Epithelial cell of proximal tubule (primary cell): ENCODE results near the gene SERPINB5. TPM values are rescaled to one million over a fixed set of nuclear protein-coding genes. Genes with fewer than 3 reads are reported as not detected.
"Not testable (repeated sequence)": the region's sequence is repeated elsewhere in the genome, so short reads cannot be mapped to it uniquely, and the experiment has no call there.

ENCODE experiments used
- DNase-seq: peaks from one replicate; pipeline ENCODE4 v3.0.0-alpha.2; 2011; ENCODE audit warnings: low read depth
- H3K4me3 ChIP-seq: 2 replicates; pipeline ENCODE4 v1.5.1; 2011; ENCODE audit warnings: low read depth, mild to moderate bottlenecking, low read length
- total RNA-seq: library from RNA; depleted of rRNA; stranded (reverse); fragments of >200 nt; gene quantifications from 2 replicates; pipeline ENCODE4 v1.2.3, GENCODE V29; 2015
- TF ChIP-seq, protein P1 (sequence below): conservative IDR thresholded peaks from 2 replicates; pipeline ENCODE4 v1.5.1; 2012; ENCODE audit warnings: low read depth, mild to moderate bottlenecking, low read length

SERPINB5 gene
- total RNA-seq, 1 donor from 2014 or later: 0.17 TPM

DNA sequence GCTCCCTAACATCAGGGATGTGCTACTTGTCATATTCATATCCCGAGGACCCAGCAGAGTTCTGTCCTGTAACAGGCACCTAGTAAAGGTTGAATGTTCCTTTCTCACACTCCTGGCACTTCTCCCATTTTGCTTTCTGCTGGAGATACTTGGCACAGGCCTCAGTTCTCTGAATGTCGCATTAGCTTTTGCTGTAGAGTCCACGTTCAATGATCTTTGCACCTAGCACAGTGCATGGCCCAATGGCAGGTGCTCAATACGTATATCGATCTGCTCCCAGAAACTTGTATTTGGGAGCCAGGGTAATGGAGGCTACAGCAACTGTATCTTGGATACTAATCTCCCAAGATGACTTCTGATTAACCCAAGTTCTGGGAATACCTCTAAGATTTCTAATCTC, 29.7 kb upstream of the SERPINB5 start:
- no peak for DNase-seq
- TF ChIP-seq, protein P1, sequence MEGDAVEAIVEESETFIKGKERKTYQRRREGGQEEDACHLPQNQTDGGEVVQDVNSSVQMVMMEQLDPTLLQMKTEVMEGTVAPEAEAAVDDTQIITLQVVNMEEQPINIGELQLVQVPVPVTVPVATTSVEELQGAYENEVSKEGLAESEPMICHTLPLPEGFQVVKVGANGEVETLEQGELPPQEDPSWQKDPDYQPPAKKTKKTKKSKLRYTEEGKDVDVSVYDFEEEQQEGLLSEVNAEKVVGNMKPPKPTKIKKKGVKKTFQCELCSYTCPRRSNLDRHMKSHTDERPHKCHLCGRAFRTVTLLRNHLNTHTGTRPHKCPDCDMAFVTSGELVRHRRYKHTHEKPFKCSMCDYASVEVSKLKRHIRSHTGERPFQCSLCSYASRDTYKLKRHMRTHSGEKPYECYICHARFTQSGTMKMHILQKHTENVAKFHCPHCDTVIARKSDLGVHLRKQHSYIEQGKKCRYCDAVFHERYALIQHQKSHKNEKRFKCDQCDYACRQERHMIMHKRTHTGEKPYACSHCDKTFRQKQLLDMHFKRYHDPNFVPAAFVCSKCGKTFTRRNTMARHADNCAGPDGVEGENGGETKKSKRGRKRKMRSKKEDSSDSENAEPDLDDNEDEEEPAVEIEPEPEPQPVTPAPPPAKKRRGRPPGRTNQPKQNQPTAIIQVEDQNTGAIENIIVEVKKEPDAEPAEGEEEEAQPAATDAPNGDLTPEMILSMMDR: no peak
- H3K4me3 ChIP-seq: no peak overlapping the region

DNA sequence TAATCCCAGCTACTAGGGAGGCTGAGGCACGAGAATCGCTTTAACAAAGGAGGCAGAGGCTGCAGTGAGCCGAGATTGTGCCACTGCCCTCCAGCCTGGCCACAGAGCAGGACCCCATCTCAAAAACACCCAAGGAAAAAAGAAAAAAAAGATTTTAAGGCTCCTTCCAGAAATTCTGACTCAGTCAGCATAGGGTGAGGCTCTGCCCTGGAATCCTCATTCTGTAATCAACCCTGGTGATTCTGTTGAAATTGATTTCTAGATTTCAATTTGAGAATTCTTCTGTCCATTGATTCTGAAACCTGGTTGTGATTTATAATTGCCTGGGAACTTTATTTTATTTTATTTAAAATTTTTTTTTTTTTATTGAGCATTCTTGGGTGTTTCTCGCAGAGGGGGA, 27.3 kb upstream of the SERPINB5 start:
- no peak overlapping the region for H3K4me3 ChIP-seq
- DNase-seq: no peak
- TF ChIP-seq, protein P1: no peak

DNA sequence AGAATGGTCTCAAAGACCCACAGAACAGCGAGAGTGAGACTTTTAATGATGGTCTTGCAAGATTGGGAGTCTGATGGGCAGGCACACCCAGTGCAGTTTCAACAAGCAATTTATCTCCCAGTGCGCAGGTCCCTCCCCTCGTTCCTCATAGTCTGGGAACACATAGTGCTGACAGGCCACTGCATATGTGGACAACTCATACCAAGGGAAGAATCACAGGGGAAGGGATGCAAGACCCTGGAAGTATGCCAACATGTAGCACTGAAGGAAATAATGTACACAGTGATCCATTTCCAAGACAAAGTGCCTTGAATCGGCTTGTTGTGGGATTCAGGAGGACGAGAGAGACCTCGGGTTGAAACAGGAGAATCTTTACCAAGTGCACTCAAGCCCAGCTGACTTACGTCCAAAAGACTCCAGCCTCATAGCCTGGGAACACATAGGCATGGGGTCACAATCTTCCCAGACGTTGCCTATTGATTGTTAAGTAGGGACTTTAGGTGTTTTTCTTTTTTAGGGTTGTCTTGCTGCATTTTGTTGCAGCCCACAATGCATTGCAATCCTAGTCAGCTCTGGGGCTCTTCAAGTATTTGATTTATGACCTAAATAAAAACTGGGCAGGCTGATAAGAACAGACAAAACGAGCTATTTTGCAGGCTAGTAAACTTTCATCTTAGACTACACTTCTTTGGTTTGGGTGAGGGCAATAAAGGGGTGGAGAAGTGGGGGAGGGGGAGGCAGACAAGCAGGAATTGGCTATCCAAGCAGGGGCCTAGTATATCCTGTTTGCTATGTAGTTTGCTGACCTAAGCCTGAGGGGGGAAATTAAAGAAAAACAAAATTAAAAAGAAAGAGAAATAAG, 24.7 kb upstream of the SERPINB5 start:
- H3K4me3 ChIP-seq: no peak overlapping the region
- DNase-seq: no peak
- TF ChIP-seq, protein P1: no peak

DNA sequence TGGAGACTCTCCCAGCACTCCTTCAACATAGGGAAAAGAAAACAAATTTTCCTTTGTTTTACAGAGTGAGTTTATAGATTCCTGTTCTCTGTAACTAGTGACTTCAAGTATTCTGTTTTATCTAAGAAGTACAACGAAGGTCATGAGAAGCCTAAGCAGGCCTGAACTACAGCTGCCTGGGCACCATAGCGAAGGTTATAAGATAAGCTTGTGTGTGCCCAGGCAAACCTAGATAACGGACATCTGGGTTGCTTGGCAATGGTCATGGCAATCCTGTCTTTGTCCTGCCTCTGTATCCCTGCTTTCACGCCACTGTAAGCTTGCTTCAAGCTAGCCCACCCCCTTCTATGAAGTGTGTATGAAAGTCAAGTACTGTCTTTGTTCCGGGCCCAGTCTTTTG, 24.0 kb upstream of the SERPINB5 start:
- DNase-seq, H3K4me3 ChIP-seq: not testable (repeated sequence)

DNA sequence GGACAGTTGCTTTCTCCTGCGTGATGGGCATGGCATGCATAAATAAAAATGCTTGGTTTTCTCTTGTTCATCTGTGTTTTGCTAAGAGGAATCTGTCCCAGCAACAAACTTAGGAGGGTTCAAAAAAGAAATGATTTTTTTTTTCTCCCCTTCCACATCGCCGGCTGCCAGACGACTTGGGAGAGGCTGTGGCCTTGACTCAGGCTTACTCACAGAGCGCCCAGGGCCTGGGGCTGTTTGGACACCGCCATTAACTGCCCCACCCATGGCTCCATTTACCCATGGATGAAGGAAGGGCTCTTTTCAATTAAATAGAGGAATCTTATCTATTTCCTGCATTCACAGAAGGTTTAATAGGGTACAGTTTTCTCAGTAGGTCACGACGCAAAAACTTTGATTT, 22.3 kb upstream of the SERPINB5 start:
- DNase-seq: no peak
- no peak overlapping the region for H3K4me3 ChIP-seq
- TF ChIP-seq, protein P1: no peak

DNA sequence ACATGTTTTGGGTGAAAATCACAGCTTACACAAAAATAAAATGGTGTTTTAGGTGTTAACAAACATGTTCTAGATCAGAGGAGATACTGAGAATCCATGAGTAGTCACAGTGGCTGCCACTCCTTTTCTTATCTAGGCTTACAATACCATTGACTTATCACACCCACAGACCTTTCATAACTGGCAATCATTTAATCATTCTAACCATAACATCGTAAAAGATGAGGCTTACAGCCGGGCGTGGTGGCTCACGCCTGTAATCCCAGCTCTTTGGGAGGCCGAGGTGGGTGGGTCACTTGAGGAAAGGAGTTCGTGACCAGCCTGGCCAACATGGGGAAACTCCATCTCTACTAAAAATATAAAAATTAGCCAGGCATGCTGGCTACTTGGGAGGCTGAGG, 18.8 kb upstream of the SERPINB5 start:
- TF ChIP-seq, protein P1: no peak
- no peak for DNase-seq
- no peak overlapping the region for H3K4me3 ChIP-seq

DNA sequence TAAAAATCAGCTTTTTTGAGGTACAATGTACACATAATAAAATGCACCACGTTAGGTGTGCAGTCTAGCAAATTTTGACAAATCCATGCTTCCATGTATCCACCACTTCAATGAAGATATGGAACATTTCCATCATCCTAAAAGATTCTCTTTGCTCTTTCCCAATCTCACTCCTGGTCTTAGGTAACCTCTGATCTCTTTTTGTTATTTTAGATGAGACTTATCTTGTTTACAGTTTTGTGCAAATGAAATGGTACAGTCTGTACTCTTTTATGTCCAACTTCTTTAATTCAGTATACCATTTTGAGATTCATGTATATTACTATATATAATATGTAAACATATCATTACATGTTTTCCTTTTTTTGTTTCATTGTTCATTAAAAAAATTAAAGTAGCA, 16.3 kb upstream of the SERPINB5 start:
- TF ChIP-seq, protein P1: no peak
- DNase-seq: no peak
- no peak overlapping the region for H3K4me3 ChIP-seq
